Measurements from ENCODE around the gene ADGRL3.

The ADGRL3 gene

GRCh38 chr4:61374447-61374891, 174.3 kb downstream of the ADGRL3 start:
- H3K4me3 ChIP-seq (ENCODE audit: insufficient read depth, low read length, poor library complexity, severe bottlenecking): no peak overlapping the region
- no peaks in the 10 kb centered on the region for H3K27me3 ChIP-seq (ENCODE audit: low read length)
- H3K9ac ChIP-seq (ENCODE audit: low read length): no peak overlapping the region
- H2AFZ ChIP-seq (ENCODE audit: low read depth, low read length, severe bottlenecking): no peak overlapping the region
- H3K4me2 ChIP-seq (ENCODE audit: low read depth, low read length, poor library complexity, severe bottlenecking): no peak overlapping the region
- H3K9me2 ChIP-seq (replicated peaks; ENCODE audit: insufficient read depth, low read length): no peaks in the 10 kb centered on the region
- H3K36me3 ChIP-seq (ENCODE audit: low read length): no peaks in the 10 kb centered on the region
- TF ChIP-seq CTCF (IDR thresholded peaks at IDR 0.05; ENCODE audit: insufficient read depth, low read length, poor library complexity, severe bottlenecking) (no peak), EZH2phosphoT487 (conservative IDR thresholded peaks at IDR 0.05; ENCODE audit: low read length) (no peak)
- H3K79me2 ChIP-seq (ENCODE audit: insufficient read depth, low read length): no peaks in the 10 kb centered on the region
- H3K27ac ChIP-seq (ENCODE audit: low read depth, low read length): no peak overlapping the region
- H3K9me3 ChIP-seq (ENCODE audit: insufficient read depth, low read length): no peaks in the 10 kb centered on the region
- no peaks in the 10 kb centered on the region for H4K20me1 ChIP-seq (ENCODE audit: low read depth, low read length)
- H3F3A ChIP-seq (ENCODE audit: insufficient read depth): no peaks in the 10 kb centered on the region

- Histone ChIP-seq H3F3A (ENCODE audit: insufficient read depth) (no peaks in the 10 kb centered on the region), H3K4me2 (ENCODE audit: low read depth, low read length, poor library complexity, severe bottlenecking) (no peak overlapping the region), H3K9ac (ENCODE audit: low read length) (no peak overlapping the region), H3K9me3 (ENCODE audit: insufficient read depth, low read length) (no peaks in the 10 kb centered on the region), H3K27ac (ENCODE audit: low read depth, low read length) (no peak overlapping the region), H3K9me2 (replicated peaks; ENCODE audit: insufficient read depth, low read length) (no peaks in the 10 kb centered on the region), H3K36me3 (ENCODE audit: low read length) (no peaks in the 10 kb centered on the region), H3K4me3 (ENCODE audit: insufficient read depth, low read length, poor library complexity, severe bottlenecking) (no peak overlapping the region), H2AFZ (ENCODE audit: low read depth, low read length, severe bottlenecking) (no peak overlapping the region), H3K27me3 (ENCODE audit: low read length) (no peaks in the 10 kb centered on the region), H4K20me1 (ENCODE audit: low read depth, low read length) (no peaks in the 10 kb centered on the region), H3K79me2 (ENCODE audit: insufficient read depth, low read length) (no peaks in the 10 kb centered on the region)
- TF ChIP-seq CTCF (IDR thresholded peaks at IDR 0.05; ENCODE audit: insufficient read depth, low read length, poor library complexity, severe bottlenecking) (no peak), EZH2phosphoT487 (conservative IDR thresholded peaks at IDR 0.05; ENCODE audit: low read length) (no peak)
These were observed 175.2 kb downstream of the ADGRL3 start for GRCh38 chr4:61375301-61375700.

- no peaks in the 10 kb centered on the region for H3K27me3 ChIP-seq (ENCODE audit: low read length)
- H2AFZ ChIP-seq (ENCODE audit: low read depth, low read length, severe bottlenecking): no peak overlapping the region
- H3K9me2 ChIP-seq (replicated peaks; ENCODE audit: insufficient read depth, low read length): no peaks in the 10 kb centered on the region
- no peaks in the 10 kb centered on the region for H4K20me1 ChIP-seq (ENCODE audit: low read depth, low read length)
- H3K79me2 ChIP-seq (ENCODE audit: insufficient read depth, low read length): no peaks in the 10 kb centered on the region
- no peaks in the 10 kb centered on the region for H3F3A ChIP-seq (ENCODE audit: insufficient read depth)
- H3K4me3 ChIP-seq (ENCODE audit: insufficient read depth, low read length, poor library complexity, severe bottlenecking): no peak overlapping the region
- H3K9ac ChIP-seq (ENCODE audit: low read length): no peak overlapping the region
- no peaks in the 10 kb centered on the region for H3K9me3 ChIP-seq (ENCODE audit: insufficient read depth, low read length)
- TF ChIP-seq EZH2phosphoT487 (conservative IDR thresholded peaks at IDR 0.05; ENCODE audit: low read length) (no peak), CTCF (IDR thresholded peaks at IDR 0.05; ENCODE audit: insufficient read depth, low read length, poor library complexity, severe bottlenecking) (no peak)
- H3K36me3 ChIP-seq (ENCODE audit: low read length): no peaks in the 10 kb centered on the region
- no peak overlapping the region for H3K27ac ChIP-seq (ENCODE audit: low read depth, low read length)
- H3K4me2 ChIP-seq (ENCODE audit: low read depth, low read length, poor library complexity, severe bottlenecking): no peak overlapping the region
These were observed 176.2 kb downstream of the ADGRL3 start for GRCh38 chr4:61376301-61376700.
